Fibroblast of skin of right biceps (primary cell): Measurements from ENCODE around the gene ACKR3.

ENCODE experiments used
- DNase-seq: peaks from one replicate; pipeline ENCODE4 v3.0.0-alpha.2; 2013

ACKR3 gene

GRCh38 chr2:236569573-236569973 lies at the start of gene ACKR3:
TSS of gene ACKR3 (plus strand) at chr2:236569825. CDS start at chr2:236580466, 10,641 bp downstream.
- DNase-seq, result peak; percentile 94

DNA sequence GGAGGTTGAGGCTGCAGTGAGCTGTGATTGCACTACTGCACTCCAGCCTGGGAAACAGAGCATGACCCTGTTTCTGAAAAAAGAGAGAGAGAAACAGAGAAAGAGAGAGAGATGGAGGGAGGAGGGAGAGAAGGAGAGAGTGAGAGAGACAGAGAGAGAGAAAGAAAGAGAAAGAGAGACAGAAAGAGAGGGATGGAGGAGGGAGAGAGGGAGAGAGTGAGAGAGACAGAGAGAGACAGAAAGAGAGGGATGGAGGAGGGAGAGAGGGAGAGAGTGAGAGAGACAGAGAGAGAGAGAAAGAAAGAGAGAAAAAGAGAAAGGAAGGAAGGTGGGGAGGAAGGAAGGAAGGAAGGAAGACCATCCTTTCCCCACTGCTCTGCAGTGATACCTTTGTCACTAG lies 48.1 kb upstream of the ACKR3 start:
- DNase-seq, result no peak

DNA sequence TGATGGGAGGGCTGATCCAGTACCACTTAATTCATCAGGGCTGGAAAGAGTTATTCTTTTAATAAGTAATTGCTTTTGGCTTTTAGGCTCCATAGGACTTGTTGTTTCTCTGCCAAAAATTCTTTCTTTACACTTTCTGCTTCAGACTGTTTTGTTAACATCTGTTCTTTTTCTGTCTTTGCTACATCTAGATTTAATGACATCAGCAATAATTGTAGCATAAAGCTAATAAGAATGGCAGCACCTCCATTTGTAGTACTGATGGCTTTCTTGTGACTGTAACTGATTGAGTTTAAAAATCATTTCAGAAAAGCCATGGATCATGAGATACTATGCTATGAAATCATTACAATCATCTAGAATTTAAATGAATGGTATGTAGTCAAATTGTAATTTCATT lies 46.4 kb upstream of the ACKR3 start:
- DNase-seq, result no peak

DNA sequence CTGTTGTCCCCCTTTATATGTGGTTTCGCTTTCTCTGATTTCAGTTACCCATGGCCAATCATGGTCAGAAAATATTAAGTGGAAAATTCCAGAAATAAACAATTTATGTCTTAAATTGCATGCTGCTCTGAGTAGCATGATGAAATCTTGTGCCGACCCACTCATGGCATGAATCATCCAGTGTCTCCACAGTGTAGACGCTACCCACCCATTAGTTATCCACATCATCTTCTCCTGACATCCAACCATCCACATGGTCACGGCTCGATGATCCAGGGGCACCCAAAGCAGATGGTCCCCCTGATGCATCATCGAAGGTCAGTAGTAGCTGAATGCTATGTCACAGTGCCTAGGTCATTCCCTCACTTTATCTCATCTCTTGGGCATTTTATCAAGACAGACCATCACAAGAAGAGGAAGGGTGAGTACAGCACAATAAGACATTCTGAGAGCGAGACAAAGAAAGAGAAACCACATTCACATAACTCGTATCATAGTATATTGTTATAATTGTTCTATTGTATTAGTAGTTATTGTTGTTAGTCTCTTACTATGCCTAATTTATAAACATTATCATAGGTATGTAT lies 44.1 kb upstream of the ACKR3 start:
- DNase-seq, result peak; percentile 41

- no peak for DNase-seq
Measured at GRCh38 chr2:236526455-236527158, 43.0 kb upstream of the ACKR3 start.

GRCh38 chr2:236527159-236527630 lies 42.4 kb upstream of the ACKR3 start:
- no peak for DNase-seq

- no peak for DNase-seq
Measured at GRCh38 chr2:236529606-236530005, 40.0 kb upstream of the ACKR3 start.

- DNase-seq, result no peak
Measured at GRCh38 chr2:236530512-236530911, 39.1 kb upstream of the ACKR3 start.

DNA sequence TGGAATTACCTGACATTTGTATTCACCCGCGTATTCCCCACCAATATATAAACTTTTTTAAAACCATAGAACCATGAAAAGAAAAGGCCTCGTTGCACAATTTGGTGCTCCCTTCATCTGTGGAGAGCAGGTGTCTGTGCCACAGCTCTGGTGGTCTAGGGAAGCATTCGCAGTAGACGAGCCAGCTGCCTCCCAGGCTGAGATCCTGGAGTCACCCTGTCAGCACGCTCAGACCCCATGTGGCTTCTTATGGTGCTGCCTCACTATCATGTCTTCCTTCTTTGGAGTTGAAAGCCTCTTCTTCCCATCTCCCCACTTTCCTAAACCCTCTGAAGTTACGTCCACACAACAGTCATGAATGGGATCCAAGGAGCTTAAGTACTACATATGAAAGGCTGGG lies 38.4 kb upstream of the ACKR3 start:
- no peak for DNase-seq

GRCh38 chr2:236531996-236532395 lies 37.6 kb upstream of the ACKR3 start:
- DNase-seq, result no peak

- DNase-seq, result no peak
Measured at GRCh38 chr2:236533343-236533742, 36.3 kb upstream of the ACKR3 start.

DNA sequence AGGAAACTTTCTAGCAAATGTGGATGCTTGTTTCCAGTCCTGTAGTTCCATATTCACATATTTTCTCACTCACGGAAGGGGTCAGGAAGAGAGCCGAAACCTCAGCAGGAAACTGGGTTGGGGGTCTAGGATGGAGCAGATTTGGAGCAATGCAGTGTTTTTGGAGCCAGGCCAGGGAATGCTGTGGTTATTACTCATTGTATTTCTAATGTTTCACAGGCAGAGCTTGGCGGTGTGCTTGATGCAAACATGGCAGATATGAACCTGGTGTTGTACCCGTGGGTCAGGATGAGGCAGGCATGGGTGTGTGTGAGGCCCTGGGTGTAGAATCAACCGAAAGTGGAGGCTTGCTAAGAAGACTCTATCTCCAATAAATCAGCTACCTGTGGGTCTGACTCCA lies 34.6 kb upstream of the ACKR3 start:
- DNase-seq, result peak; percentile 98

DNA sequence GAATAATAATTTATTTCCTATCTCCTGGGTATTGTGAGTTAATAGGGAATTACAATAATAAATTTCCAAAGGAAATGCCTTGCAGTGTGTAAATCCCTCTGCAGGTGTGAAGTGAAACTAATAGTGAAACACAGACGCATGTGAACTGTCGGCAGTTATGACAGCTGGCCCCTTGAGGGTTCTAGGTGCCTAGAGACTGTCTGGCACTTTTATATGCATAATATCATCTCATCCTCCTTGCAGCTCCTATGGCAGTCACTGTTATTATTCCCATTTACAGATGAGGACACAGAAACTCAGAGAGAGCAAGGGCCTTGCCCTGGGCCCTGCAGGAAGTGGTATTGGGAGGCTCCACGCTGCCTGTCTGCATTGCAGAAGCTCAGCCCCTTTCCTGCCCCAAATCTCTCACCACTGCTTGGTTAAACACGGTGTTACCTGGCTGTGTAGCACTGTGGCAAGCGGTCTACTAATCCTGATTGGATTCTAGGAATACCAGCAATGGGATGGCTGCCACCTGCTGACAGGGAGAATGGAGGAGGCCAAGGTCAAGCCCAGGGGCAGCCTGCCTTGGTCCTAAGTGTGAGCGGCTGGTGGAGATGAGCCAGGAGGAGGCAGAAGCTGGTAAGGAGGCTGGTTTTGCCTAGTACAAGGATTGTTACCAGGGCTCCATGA lies 32.8 kb upstream of the ACKR3 start:
- DNase-seq, result no peak

GRCh38 chr2:236538242-236538641 lies 31.4 kb upstream of the ACKR3 start:
- DNase-seq, result no peak

GRCh38 chr2:236541008-236541562 lies 28.5 kb upstream of the ACKR3 start:
- DNase-seq, result peak; percentile 78

GRCh38 chr2:236544362-236544761 lies 25.3 kb upstream of the ACKR3 start:
- DNase-seq, result no peak

- no peak for DNase-seq
Measured at GRCh38 chr2:236545248-236545658, 24.4 kb upstream of the ACKR3 start.

GRCh38 chr2:236545814-236546480 lies 23.7 kb upstream of the ACKR3 start:
- DNase-seq, result no peak

- DNase-seq, result no peak
Measured at GRCh38 chr2:236546561-236547002, 23.0 kb upstream of the ACKR3 start.

DNA sequence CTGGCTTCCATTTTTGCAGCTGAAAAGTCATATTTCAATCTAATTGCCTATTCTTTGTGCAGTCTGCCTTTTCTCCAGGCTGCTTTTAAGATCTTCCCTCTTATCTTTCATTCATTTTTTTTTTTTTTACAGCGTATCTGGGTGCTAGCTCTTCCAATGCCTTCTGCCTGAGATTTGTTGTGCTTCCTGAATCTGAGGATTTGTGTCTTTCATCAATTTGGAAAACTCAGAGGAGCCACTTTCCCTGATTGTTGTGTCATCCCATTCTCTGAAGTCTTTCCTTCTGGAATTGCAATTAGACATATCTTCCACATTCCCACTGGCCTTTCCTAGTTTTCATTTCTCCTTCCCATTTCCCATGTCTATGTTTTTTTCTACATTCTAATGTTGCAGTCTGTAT lies 21.9 kb upstream of the ACKR3 start:
- DNase-seq, result no peak

- DNase-seq, result peak; percentile 78
Measured at GRCh38 chr2:236548179-236548921, 21.3 kb upstream of the ACKR3 start.

GRCh38 chr2:236549165-236549564 lies 20.5 kb upstream of the ACKR3 start:
- no peak for DNase-seq
